Activated gamma-delta T cell (primary cell): ENCODE data around the gene GIPC1.

ENCODE experiments used
- DNase-seq: peaks from one replicate; lab custom pipeline; 2025; lab: John Stamatoyannopoulos, UW

The GIPC1 gene

GRCh38 chr19:14435320-14436050 lies 60.4 kb downstream of the GIPC1 start:
- no peak for DNase-seq

GRCh38 chr19:14434543-14435319 lies 61.2 kb downstream of the GIPC1 start:
- no peak for DNase-seq

- DNase-seq: no peak
Observed at GRCh38 chr19:14433554-14434501, 62.1 kb downstream of the GIPC1 start.

GRCh38 chr19:14432791-14433553 lies 63.0 kb downstream of the GIPC1 start, which contains the start of gene PKN1:
Gene PKN1 (plus strand): TSS chr19:14433306. CDS start chr19:14433522, 216 bp downstream.
- DNase-seq: peak; percentile 39

- no peak for DNase-seq
Observed at GRCh38 chr19:14430712-14431111, 65.2 kb downstream of the GIPC1 start.

- DNase-seq: no peak
Observed at GRCh38 chr19:14428882-14429416, 67.0 kb downstream of the GIPC1 start.
